DND-41 (cell line): ENCODE data around the gene OOSP2.

Source experiments
- ATAC-seq: fragments of 200-7000 bp; cut with Tn5 transposase; 3 replicates; pipeline ENCODE4 v1.9.1; 2021; ENCODE audit warnings: low read depth; ENCODE audit not compliant: insufficient read depth
- DNase-seq: peaks from one replicate; pipeline ENCODE4 v3.0.0-alpha.2; 2020
- H2AFZ ChIP-seq: 2 replicates; pipeline ENCODE4 v1.6.0; 2012; ENCODE audit warnings: low read depth, low read length
- H3K27ac ChIP-seq: 2 replicates; pipeline ENCODE4 v1.5.1; 2012; ENCODE audit warnings: low read length, inconsistent platforms
- H3K27me3 ChIP-seq: fragments of 200-600 bp; sonication (generic); 2 replicates; pipeline ENCODE4 v1.6.0; 2012; ENCODE audit warnings: low read length, mild to moderate bottlenecking, inconsistent platforms; ENCODE audit not compliant: insufficient read depth, poor library complexity
- H3K36me3 ChIP-seq: 2 replicates; pipeline ENCODE4 v1.5.1; 2012; ENCODE audit warnings: low read length, inconsistent platforms; ENCODE audit not compliant: insufficient read depth
- H3K4me1 ChIP-seq: 2 replicates; pipeline ENCODE4 v1.5.1; 2012; ENCODE audit warnings: mild to moderate bottlenecking, low read length; ENCODE audit not compliant: insufficient read depth
- H3K4me2 ChIP-seq: 2 replicates; pipeline ENCODE4 v1.6.0; 2012; ENCODE audit warnings: mild to moderate bottlenecking, moderate library complexity, low read length, inconsistent platforms; ENCODE audit not compliant: insufficient read depth
- H3K4me3 ChIP-seq, 2 experiments: fragments of 200-600 bp in 1 of 2; shearing (Covaris generic) in 1 of 2; 2 replicates each; pipeline ENCODE4 v1.5.1; 2012 to 2016; ENCODE audit warnings: inconsistent platforms in 2 of 2, low read length in 2 of 2, mild to moderate bottlenecking in 2 of 2, low read depth in 1 of 2, moderate library complexity in 1 of 2
- H3K79me2 ChIP-seq: 2 replicates; pipeline ENCODE4 v1.6.0; 2012; ENCODE audit warnings: low read length, inconsistent platforms; ENCODE audit not compliant: insufficient read depth
- H3K9ac ChIP-seq: 2 replicates; pipeline ENCODE4 v1.6.0; 2012; ENCODE audit warnings: low read depth, mild to moderate bottlenecking, inconsistent platforms, low read length, moderate library complexity
- H3K9me3 ChIP-seq: 2 replicates; pipeline ENCODE4 v1.5.1; 2012; ENCODE audit warnings: low read length, moderate library complexity, mild to moderate bottlenecking, inconsistent platforms; ENCODE audit not compliant: insufficient read depth, severe bottlenecking
- H4K20me1 ChIP-seq: 2 replicates; pipeline ENCODE4 v1.6.0; 2012; ENCODE audit warnings: low read length; ENCODE audit not compliant: insufficient read depth
- EZH2 ChIP-seq: IDR thresholded peaks from 3 replicates; pipeline ENCODE4 v1.6.1; 2012; ENCODE audit warnings: borderline replicate concordance, low read depth, mild to moderate bottlenecking, moderate library complexity, low read length, inconsistent platforms; ENCODE audit not compliant: severe bottlenecking
- TF ChIP-seq, protein P1 (sequence below): IDR thresholded peaks from 2 replicates; pipeline ENCODE4 v1.5.1; 2012; ENCODE audit warnings: borderline replicate concordance, low read length, moderate library complexity, mild to moderate bottlenecking; ENCODE audit not compliant: poor library complexity, severe bottlenecking; ENCODE audit errors: extremely low read depth

Gene OOSP2

DNA sequence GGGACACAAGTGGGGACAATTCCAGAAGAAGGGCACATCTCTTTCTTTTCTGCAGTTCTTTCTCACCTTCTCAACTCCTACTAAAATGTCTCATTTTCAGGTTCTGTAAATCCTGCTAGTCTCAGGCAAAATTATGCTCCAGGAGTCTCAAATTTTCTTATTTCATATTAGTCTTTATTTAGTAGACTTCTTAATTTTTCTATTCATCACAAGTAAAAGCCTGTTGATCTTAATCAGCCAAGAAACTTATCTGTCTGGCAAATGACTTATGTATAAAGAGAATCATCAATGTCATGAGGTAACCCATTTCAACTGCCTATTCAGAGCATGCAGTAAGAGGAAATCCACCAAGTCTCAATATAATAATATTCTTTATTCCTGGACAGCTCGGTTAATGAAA, 48.2 kb downstream of the OOSP2 start, which contains the start of gene MS4A2:
MS4A2 (plus strand) TSS at position 301 of the 400 bp plus-strand sequence. CDS start 102 bp downstream, outside the sequence.
- ATAC-seq, result no peak
- DNase-seq, result no peak
- H3K4me1 ChIP-seq, result no peaks in the 10 kb centered on the region
- H3K4me2 ChIP-seq, result no peak within 1 kb of the TSS
- H3K4me3 ChIP-seq, result no peak within 1 kb of the TSS
- no peaks in the 10 kb centered on the region for H3K9me3 ChIP-seq
- H3K79me2 ChIP-seq, result no peaks in the 10 kb centered on the region
- no peak within 1 kb of the TSS for H2AFZ ChIP-seq
- no peaks in the 10 kb centered on the region for H3K27me3 ChIP-seq
- TF ChIP-seq EZH2, result no peak
- TF ChIP-seq, protein P1, sequence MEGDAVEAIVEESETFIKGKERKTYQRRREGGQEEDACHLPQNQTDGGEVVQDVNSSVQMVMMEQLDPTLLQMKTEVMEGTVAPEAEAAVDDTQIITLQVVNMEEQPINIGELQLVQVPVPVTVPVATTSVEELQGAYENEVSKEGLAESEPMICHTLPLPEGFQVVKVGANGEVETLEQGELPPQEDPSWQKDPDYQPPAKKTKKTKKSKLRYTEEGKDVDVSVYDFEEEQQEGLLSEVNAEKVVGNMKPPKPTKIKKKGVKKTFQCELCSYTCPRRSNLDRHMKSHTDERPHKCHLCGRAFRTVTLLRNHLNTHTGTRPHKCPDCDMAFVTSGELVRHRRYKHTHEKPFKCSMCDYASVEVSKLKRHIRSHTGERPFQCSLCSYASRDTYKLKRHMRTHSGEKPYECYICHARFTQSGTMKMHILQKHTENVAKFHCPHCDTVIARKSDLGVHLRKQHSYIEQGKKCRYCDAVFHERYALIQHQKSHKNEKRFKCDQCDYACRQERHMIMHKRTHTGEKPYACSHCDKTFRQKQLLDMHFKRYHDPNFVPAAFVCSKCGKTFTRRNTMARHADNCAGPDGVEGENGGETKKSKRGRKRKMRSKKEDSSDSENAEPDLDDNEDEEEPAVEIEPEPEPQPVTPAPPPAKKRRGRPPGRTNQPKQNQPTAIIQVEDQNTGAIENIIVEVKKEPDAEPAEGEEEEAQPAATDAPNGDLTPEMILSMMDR, result no peak
- no peak within 1 kb of the TSS for H3K27ac ChIP-seq
- no peak within 1 kb of the TSS for H3K9ac ChIP-seq
- H3K36me3 ChIP-seq, result no peaks in the 10 kb centered on the region
- H4K20me1 ChIP-seq, result no peaks in the 10 kb centered on the region

DNA sequence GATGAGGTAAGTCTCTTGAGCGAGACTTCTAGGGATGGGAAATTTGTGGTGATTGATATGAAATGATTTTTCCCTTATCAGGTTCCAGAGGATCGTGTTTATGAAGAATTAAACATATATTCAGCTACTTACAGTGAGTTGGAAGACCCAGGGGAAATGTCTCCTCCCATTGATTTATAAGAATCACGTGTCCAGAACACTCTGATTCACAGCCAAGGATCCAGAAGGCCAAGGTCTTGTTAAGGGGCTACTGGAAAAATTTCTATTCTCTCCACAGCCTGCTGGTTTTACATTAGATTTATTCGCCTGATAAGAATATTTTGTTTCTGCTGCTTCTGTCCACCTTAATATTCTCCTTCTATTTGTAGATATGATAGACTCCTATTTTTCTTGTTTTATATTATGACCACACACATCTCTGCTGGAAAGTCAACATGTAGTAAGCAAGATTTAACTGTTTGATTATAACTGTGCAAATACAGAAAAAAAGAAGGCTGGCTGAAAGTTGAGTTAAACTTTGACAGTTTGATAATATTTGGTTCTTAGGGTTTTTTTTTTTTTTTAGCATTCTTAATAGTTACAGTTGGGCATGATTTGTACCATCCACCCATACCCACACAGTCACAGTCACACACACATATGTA, 55.4 kb downstream of the OOSP2 start:
- no peak for ATAC-seq

DNA sequence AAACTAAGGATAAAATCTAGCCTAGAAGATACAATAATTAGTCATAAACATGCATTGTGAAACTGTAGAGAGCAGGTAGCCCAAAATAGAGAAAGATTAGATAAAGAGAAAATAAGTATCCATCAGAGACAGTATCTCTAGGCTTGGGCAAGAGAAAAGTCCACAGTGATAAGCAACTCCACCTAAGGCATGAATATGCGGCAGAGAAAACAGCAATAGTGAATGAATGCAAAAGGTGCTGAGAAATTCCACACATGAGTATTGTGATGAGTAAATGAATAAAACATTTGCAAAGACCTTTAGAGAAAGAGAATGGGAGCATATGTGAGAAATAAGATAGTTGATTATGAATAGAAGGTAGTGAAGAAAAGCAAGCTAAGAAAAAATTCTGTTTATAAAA, 57.0 kb downstream of the OOSP2 start:
- Histone ChIP-seq H3K36me3 (no peaks in the 10 kb centered on the region), H2AFZ (no peak overlapping the region), H3K27me3 (no peaks in the 10 kb centered on the region), H4K20me1 (no peaks in the 10 kb centered on the region), H3K4me3 (no peak overlapping the region), H3K27ac (no peak overlapping the region), H3K9me3 (no peaks in the 10 kb centered on the region), H3K4me1 (no peaks in the 10 kb centered on the region), H3K4me2 (no peak overlapping the region), H3K9ac (no peak overlapping the region), H3K79me2 (no peaks in the 10 kb centered on the region)
- DNase-seq (no peak), ATAC-seq (no peak)
- no peak for TF ChIP-seq EZH2

More for the DNA sequence above, 55.4 kb downstream of the OOSP2 start:
- TF ChIP-seq EZH2, result no peak
- TF ChIP-seq, protein P1, result no peak
- Histone ChIP-seq H4K20me1 (no peaks in the 10 kb centered on the region), H3K79me2 (no peaks in the 10 kb centered on the region), H3K9ac (no peak overlapping the region), H3K27ac (no peak overlapping the region), H3K4me2 (no peak overlapping the region), H3K36me3 (no peaks in the 10 kb centered on the region), H2AFZ (no peak overlapping the region), H3K9me3 (no peaks in the 10 kb centered on the region), H3K27me3 (no peaks in the 10 kb centered on the region), H3K4me3 (no peak overlapping the region), H3K4me1 (no peaks in the 10 kb centered on the region)
- DNase-seq, result no peak
